IPS-NIHi7 (cell line): ENCODE results near the gene DRICH1.
"Not testable (repeated sequence)": the region's sequence is repeated elsewhere in the genome, so short reads cannot be mapped to it uniquely, and the experiment has no call there.

Experiments used
- DNase-seq: peaks from one replicate; pipeline ENCODE4 v3.0.0; 2012; ENCODE audit warnings: mixed read lengths; ENCODE audit errors: extremely low spot score

The DRICH1 gene

GRCh38 chr22:23569291-23569690 is 62.8 kb downstream of the DRICH1 start:
- no peak for DNase-seq

- DNase-seq, result peak; percentile 15
These were observed 65.2 kb downstream of the DRICH1 start for GRCh38 chr22:23566705-23567475.

DNA sequence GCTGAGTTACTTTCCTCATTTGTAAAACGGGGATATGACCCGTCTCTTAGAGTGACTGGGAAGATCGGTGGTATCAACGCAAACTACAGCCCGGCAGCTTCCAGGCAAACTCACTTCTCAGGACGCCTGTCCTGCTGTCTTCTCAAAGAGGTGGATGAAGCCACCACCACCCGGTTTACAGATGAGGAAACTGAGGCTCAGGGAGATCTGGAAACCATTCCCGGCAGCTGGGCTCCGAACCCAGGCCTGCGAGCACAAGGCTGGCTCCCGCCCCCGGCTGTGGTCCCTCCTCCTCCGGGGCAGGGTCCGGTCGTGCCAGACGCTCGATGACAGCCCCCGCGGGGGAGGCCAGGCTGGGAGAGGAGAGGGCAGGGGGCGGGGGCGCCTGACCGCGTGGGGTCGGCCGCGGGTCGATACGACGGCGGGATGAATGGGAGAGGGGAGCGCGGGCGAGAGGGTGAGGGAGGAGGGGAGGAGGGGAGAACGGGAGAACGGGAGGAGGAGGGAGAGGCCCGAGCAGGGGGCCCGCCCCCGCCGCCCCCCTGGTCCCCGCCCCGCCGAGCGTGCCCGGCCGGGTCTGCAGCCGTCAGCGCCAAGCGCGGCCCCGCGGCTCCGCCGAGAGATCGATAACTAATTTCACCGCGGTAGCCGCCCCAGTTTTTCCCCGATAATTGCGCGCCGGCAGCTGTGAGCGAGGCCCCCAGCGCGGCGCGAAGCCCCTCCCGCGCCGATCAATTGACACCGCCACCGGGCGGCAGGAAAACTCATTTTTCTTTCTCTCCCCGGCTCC is 66.0 kb downstream of the DRICH1 start:
- peak; percentile 62 for DNase-seq

DNA sequence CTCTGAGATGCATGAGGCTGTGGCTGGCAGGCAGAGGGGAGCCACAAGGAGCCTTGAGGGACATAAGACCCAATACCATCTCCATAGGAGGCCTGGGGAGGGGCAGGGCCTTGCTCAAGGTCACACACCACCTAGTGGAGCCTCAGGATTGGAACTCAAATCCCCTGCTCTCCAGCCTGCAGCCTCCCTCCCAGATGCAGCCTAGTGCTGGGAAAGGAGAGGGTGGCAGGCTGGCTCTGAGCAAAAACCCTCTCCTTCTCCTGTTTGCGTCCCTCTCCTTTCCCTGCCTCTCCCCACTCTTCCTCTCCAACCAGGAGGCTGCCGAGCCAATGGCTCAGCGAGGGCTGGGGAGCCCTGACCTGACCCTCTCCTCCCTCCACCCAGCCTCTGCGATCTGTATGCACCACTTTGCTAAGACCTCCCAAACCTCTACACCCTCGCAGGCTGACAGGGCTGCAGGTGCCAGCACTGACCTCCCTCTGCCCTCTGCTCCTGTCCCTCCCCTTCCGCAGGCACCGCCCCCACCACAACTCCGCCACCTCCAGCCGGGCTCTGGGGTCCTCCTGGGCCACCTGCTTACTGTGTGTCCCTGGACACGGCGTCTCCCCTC is 66.7 kb downstream of the DRICH1 start:
- DNase-seq, result peak; percentile 57

DNA sequence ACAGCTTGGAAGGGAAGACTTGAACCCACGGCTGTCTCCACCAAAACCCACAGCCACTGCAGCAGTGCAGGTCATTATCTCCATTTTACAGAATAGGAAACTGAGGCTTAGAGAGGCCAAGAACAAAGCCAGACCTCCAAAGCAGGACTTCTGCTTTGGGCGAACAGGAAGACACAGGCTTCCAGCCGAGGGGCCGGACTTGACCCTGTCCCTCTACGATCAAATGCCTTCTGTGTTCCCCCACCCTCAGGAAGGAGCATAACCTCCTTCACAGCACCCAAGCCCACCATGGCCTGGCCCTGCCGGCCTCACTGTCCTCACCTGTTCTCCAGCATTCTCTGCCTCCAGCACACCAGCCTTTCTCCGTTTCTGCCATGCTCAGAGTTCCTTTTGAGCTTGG is 67.8 kb downstream of the DRICH1 start:
- DNase-seq, result peak; percentile 7

DNA sequence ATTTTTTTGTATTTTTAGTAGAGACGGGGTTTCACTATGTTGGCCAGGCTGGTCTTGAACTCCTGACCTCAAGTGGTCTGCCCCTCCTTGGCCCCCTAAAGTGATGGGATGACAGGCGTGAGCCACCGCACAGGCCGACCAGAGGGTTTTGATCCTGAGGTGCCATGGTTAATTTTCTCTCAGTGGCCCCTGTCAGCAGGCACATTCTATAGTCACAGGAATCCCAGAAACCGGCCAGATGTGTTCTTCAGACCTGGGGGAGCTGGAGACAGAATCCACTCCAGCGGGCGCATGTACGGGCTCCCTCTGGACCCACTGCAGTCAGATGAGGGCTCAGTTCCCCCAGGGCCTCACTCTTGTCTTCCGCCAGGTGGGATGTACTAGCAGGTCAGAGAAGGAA is 69.0 kb downstream of the DRICH1 start:
- DNase-seq, result no peak

GRCh38 chr22:23562186-23562585 is 69.9 kb downstream of the DRICH1 start:
- no peak for DNase-seq

DNA sequence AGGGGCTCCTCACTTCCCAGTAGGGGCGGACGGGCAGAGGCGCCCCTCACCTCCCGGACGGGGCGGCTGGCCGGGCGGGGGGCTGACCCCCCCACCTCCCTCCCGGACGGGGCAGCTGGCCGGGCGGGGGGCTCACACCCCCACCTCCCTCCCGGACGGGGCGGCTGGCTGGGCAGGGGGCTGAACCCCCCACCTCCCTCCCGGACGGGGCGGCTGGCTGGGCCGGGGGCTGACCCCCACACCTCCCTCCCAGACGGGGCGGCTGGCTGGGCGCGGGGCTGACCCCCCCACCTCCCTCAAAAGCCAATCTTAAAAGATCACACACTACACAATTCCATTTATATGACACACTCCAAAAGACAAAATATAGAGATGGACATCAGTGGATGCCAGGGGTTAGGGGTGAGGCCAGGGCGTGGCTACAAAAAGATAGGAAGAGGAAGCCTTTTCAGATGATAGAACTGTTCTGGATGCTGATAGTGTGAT is 71.1 kb downstream of the DRICH1 start:
- DNase-seq, result not testable (repeated sequence)

GRCh38 chr22:23560215-23560614 is 71.9 kb downstream of the DRICH1 start:
- DNase-seq, result not testable (repeated sequence)
